Measurements from ENCODE around the gene ARSG.
"Not testable (repeated sequence)": the region's sequence is repeated elsewhere in the genome, so short reads cannot be mapped to it uniquely, and the experiment has no call there.

ARSG gene

DNA sequence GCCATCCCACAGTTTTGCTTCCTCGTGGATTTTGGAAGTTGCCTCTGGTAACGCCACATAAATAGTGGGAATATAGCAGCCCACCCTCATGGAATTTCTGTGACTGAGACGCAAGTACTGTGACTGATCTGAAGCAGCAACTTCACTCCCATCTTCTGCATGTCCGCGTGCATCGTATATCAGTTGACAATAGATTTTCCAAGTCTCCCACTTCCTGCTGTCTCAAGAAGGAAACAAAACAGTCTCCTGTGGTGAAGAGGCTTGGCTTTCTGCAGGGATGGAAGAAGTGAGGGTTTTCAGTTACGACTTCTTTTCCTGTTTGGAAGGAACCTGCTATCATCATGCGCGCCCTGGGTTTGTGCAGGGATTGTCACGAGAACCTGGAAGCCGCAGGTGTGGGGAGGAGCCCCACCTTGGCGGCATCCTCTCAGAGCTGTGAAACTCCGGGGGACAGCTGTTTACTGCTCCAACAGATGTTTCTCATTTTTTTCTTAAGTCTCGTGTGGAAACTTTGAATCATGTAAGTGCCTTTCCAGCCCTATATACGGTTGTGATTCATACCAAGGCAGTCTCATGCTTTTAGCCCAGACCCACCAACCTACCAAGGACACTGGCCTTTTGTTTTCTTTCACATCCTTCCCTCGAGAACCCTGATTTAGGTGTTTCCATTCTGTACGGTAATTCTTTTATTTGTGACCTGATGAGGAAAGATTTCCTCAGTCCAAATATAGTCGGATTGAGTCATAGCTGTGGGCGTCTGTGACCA lies 108.5 kb downstream of the ARSG start:
- FAIRE-seq, result no peak

DNA sequence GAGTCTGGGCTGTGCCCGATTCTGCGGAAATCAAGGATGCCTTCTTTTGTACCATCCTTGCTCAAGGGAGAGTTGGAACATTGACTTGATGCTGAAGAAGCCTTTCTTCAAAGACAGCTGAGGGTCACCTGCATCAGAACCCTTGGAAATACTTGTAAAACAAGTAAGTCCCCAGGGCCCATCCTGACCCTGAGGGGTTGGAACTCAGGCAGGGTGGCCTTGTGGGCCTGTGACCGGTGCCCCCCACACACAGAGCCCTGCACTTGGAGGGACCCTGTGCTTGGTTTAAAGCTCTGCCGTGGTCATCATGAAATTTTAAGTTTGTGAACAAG lies 109.1 kb downstream of the ARSG start:
- FAIRE-seq, result no peak

DNA sequence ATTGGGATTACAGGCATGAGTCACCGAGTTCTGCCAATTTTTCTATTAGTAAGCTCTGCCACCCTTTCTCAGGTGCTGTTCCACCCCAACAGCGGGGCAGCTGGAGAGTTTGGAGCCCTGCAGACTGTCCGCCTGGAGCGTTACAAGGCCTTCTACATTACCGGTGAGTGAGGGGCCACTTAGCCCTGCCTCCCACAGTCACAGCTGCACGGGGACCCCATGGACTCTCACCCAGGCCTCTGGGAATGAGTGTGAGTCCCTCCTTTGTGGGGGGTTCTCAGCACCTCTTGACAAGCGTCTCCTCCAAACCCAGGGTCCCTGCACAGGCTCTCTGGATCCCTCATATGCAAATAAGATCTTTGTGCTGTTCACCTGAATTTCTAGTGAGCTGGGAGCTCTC lies 110.0 kb downstream of the ARSG start:
- FAIRE-seq, result no peak

DNA sequence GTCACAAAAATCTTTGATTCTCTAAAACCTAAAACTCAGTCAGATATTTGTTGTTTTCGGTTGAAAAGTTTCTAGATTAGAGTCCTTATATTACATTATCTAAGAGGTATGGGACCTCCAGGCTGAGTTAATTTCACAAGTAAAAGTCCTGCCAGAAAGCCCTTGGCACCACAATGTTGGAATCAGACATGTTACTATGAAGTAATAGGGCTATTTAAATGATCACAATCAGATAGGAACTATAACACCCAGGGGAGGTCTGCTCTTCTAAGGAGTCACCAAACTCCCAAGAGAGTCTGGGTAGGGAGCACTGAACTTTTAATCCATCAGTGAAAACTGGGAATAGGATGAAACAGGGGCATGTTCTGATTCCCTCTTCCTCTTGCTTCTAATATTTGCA lies 111.8 kb downstream of the ARSG start:
- FAIRE-seq, result no peak

DNA sequence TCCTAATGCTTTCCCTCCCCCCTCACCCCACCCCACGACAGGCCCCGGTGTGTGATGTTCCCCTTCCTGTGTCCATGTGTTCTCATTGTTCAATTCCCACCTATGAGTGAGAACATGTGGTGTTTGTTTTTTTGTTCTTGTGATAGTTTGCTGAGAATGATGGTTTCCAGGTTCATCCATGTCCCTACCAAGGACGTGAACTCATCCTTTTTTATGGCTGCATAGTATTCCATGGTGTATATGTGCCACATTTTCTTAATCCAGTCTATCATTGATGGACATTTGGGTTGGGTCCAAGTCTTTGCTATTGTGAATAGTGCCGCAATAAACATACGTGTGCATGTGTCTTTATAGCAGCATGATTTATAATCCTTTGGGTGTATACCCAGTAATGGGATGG lies 112.5 kb downstream of the ARSG start:
- not testable (repeated sequence) for FAIRE-seq

DNA sequence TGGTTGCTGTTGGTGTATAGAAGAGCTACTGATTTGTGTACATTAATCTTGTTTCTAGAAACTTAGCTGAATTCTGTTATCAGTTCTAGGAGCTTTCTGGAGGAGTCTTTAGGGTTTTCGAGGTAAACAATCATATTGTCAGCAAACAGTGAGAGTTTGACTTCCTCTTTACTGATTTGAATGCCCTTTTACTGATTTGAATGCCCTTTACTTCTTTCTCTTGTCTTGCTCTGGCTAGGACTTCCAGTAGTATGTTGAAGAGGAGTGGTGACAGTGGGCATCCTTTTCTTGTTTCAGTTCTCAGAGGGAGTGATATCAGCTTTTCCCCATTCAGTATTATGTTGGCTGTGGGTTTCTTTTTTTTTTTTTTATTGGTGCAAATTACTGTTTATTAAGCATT lies 116.4 kb downstream of the ARSG start:
- not testable (repeated sequence) for FAIRE-seq

DNA sequence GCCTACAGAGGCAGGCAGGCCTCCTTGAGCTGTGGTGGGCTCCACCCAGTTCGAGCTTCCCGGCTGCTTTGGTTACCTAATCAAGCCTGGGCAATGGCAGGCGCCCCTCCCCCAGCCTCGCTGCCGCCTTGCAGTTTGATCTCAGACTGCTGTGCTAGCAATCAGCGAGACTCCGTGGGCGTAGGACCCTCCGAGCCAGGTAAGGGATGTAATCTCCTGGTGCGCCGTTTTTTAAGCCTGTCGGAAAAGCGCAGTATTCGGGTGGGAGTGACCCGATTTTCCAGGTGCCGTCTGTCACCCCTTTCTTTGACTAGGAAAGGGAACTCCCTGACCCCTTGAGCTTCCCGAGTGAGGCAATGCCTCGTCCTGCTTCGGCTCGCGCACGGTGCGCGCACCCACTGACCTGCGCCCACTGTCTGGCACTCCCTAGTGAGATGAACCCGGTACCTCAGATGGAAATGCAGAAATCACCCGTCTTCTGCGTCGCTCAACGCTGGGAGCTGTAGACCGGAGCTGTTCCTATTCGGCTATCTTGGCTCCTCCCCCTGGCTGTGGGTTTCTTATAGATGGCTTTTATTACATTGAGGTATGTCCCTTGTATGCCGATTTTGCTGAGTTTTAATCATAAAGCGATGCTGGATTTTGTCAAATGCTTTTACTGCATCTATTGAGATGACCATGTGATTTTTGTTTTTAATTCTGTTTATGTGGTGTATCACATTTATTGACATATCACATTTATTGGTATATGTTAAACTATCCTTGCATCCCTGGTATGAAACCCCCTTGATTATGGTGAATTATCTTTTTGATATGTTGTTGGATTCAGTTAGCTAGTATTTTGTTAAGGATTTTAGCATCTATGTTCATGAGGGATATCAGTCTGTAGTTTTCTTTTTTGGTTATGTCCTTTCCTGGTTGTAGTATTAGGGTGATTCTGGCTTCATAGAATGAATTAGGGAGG lies 122.6 kb downstream of the ARSG start:
- FAIRE-seq, result not testable (repeated sequence)

DNA sequence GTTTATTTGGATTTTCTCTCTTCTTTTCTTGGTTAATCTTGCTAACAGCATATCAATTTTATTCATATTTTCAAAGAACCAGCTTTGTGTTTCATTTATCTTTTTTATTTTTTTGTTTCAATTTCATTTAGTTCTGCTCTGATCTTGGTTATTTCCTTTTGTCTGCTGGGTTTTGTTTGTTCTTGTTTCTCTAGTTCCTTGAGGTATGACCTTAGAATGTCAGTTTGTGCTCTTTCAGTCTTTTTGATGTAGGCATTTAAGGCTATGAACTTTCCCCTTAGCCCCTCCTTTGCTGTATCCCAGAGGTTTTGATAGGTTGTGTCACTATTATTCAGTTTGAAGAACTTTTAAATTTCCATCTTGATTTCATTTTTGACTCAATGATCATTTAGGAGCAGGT lies 123.6 kb downstream of the ARSG start:
- not testable (repeated sequence) for FAIRE-seq

DNA sequence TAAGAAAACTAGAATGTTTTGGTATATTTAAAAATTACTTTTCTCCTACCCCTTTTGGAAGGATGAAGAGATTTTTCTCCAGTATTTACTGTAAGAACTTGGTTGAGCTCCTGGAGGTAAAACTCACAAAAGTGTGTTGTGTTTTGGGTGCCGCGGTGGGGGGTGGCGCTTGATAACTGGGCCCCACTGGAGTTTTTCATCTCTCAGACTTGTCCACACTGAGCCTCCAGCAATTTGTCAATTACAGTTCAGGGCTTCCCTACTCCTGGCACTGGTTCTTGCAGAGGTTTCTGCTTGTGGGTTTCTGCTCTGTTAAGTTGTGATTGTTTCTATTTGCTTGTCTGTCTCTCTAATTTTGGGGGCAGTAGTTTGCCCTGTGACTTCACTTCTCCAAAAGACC lies 126.0 kb downstream of the ARSG start:
- no peak for FAIRE-seq

DNA sequence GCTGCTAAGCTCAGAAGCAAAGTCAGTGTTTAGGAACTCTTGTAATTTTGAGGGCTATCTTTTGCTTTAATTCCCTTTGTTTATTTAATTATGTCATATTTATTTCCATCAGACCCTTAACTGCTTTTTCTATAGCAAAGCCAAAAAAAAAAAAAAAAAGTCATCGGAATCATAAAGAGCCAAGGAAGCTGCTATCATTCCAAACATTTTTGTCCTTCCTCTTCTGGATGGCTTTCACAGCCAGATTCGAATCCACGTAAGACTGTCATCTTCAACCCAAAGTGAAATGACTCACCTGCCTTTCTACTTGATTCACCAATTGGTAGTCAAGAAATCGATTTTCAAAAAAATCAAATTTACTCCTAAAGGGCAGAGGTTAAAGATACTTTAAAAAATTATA lies 127.6 kb downstream of the ARSG start:
- no peak for FAIRE-seq

DNA sequence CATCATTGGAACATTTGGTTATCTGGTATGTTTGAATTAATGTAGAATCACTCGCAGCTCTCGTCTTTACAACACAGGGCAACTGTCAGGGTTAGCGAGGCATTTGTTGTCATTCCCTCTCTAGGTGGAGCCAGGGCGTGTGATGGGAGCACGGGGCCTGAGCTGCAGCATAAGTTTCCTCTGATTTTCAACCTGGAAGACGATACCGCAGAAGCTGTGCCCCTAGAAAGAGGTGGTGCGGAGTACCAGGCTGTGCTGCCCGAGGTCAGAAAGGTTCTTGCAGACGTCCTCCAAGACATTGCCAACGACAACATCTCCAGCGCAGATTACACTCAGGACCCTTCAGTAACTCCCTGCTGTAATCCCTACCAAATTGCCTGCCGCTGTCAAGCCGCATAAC lies 128.8 kb downstream of the ARSG start:
- FAIRE-seq, result no peak

DNA sequence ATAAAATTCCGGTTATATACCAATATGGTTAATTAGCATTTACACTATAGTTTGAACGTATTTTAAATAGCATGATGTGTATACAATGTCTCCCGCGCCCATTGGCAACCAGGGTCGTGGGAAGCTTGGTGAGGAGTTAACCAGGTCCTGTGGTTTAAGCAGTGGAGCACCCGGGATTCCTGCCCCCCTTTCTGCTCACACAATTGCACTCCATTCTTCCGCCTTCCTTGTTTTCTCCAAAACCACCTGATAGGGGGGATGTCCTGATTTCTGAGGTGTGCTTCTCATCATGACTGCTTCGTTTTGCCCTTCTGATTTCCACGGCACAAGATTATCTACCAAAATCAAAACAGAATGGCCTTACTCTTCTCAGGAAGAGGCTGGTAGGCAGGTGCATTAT lies 130.2 kb downstream of the ARSG start:
- no peak for FAIRE-seq

DNA sequence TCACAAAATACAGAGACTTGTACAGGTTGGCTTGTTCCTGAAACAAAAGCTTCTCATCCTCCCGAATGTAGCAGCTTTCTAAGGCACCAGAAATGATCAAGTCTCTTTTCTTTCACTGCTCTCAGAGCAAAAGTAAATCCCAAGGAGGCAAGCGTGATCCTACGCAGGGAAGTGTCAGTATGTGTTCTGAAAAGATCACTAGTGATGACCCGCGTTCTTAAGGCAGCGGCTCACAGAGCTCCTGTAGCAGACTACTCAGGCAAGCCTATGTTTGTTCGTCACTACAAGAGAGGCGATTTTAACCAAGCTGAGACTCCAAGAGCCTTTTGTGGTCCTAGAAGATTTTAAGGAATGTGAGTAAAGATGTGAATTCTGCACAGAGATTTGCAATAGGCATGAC lies 131.5 kb downstream of the ARSG start:
- FAIRE-seq, result no peak

DNA sequence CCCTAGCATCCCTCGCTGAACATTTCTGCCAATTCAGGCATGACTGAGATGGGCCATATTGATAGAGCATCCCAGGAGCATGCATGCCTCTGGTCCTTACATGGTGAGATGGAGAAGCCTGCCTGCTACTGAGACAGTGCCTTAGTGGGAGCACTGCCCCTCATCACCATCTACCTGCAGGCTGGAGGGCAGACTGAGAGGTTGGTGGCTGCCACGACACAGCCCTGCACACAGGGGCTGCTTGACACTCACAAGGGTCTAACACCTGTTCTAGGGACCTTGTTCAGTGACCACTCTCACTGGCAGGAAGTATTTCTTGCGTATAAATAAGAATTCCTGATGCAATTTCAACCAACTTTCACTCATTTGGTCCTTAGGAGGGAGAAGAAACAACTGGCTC lies 132.0 kb downstream of the ARSG start:
- no peak for FAIRE-seq

DNA sequence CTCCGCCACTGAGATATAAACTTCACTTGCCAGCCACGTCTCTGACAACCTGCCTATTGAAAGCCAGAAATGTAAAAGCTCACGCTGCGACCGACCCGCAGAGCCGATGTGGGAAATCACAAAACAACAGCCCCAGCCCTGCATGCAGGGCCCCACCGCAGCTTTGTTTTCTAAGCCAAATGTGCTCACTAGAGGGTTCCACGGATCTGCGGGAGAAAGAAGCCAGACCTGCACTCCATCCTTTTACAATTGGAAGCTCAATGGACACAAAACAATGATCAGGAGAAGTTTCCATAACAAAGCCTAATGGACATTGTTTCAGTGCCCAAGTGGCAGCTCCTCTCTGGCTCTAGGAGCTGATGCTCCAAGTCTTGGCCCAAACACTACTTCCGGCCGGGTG lies 132.9 kb downstream of the ARSG start:
- no peak for FAIRE-seq

DNA sequence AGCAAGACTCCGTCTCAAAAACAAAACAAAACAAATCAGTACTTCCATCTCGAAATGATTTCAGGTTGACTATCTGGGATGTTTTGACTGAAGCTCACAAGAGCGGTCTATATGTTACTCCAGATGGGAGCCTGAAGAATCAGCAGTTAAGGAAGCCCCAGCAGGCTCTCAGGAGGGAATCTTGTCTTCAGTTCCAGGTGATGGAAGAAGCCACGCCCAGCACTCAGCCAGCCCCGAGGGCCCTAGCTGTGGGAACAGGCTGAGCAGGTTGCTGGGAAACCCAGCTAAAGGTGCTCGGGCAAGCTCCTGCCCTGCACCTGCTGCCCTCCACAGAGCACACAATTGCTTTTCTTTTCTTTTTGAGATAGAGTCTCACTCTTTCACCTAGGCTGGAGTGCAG lies 133.6 kb downstream of the ARSG start:
- FAIRE-seq, result no peak

DNA sequence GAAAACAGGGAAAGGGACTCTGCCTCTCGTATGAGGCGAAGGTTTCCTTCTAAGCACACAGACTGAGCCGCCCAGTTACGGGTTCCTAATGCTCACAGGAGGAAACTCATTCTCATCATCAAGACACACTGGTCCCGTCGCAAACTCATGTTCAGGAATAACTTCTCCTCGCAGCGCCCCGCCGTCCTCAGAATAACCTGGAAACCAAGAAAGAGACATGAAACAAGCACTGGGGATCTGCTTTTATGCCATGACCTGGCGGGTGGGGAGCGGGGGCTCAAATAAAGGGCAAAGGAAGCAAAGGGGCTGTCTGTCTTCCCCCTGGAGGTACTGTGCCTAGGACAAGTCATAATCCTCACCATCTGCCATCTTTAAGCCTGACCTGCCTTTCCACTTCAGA lies 134.7 kb downstream of the ARSG start:
- FAIRE-seq, result no peak

DNA sequence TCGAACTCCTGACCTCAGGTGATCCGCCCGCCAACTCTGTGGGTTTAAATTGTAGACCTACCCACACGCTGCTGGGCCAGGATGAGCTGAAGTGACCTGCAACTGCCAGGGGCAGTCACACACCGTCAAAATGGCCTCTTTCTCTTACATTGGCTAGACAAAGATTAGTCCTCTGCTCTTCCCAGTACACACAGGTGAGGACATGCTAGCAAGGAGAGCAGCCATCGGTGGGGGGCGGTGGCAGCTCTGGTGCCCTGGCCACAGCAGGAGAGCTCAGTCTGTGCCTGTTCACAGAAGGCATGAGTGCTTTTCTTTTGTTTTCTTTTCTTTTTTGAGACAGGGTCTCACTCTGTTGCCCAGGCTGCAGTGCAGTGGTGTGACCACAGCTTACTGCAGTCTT lies 136.3 kb downstream of the ARSG start:
- FAIRE-seq, result no peak

DNA sequence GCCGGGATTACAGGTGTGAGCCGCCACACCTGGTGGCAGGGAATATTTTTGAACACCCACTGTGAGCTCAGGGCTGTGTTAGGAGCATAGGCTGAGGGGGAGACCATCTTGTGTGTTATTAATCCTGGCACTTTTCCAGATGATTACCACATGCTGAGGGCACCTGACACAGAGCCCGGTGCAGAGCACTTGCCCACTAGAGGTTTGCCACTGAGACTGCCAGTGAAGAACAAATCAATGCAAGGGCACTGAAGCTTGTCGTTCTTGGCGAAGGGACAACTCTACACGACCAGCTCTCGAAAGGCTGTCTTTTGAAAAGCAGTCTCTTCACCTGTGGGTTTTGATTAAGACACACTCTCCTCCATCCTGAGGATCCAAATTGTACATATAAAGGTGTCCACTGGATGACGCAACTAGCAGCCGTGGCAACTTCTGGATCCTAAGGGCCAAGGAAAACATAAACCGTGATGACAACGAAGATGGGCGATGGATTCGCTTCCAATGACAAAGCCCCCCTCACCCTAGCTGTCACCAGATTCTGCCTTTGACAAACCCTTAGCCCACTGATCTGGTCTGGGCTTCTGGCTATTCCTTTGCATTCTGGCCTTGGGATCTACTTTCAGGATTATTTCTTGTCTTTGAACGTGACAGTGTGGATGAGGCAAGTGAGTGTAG lies 137.3 kb downstream of the ARSG start:
- no peak for FAIRE-seq

DNA sequence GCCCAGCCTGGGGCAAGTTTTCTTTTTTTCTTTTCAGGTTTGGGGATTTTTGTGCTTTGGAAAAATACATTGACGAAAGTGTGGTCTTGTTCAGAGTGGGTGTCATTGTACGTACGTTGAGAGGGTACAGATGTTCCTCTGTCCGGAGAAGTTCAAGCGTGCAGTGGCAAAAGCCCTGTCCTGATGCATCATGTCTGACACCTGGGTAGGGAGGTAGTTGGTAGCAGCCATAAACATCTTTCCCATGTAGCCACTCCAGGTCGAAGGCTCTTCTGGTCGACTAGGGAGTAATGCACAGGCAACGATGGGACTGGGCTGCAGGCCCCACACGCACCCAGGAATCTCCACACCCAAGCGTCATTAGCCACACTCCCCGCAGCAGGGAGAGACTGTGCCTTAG lies 138.6 kb downstream of the ARSG start:
- no peak for FAIRE-seq

DNA sequence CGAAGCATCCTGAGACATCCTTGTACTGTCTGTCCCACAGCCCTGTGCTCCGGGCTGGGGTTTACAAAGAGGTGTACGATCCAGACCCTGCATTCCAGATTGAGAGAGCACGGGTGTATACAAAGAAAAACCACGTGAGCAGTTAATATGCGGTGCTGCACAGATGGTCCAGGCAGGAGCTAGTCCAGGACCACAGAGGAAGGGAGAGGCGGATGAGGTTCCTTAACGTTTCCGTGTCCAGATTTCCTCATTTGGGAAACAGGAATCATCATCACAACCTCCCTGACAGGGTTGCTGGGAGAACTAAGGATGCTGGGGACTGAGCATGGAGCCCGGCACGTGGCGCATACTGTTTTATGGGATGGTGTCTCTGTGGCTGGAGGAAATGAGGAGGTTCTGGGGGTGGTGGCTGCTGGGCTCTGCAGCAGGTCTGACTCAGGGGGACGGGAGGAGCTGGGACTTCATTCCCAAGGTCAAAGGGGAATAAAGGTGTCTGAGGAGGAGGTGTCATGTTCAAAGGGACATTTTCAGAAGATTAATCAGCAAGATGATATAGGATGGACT lies 139.8 kb downstream of the ARSG start:
- FAIRE-seq, result no peak

DNA sequence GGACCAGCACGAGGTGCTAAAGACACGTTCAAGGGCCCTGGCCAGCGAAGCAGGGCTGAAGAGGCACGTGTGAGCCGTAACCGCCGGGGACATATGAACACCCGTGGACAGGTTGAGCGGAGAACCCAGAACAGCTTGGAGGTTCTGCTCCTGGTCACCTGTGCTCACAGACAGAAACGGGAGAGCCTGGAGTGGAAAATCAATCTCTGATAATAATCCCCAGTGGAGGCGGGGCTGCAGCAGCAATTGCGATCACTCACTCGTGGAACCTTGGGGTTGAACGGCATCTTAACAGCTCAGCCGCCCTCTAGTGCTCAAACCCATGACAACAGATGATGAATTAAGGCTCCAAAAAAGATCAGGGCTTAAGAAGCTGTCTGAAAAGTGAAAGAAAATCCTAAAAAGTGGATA lies 140.4 kb downstream of the ARSG start:
- FAIRE-seq, result no peak

DNA sequence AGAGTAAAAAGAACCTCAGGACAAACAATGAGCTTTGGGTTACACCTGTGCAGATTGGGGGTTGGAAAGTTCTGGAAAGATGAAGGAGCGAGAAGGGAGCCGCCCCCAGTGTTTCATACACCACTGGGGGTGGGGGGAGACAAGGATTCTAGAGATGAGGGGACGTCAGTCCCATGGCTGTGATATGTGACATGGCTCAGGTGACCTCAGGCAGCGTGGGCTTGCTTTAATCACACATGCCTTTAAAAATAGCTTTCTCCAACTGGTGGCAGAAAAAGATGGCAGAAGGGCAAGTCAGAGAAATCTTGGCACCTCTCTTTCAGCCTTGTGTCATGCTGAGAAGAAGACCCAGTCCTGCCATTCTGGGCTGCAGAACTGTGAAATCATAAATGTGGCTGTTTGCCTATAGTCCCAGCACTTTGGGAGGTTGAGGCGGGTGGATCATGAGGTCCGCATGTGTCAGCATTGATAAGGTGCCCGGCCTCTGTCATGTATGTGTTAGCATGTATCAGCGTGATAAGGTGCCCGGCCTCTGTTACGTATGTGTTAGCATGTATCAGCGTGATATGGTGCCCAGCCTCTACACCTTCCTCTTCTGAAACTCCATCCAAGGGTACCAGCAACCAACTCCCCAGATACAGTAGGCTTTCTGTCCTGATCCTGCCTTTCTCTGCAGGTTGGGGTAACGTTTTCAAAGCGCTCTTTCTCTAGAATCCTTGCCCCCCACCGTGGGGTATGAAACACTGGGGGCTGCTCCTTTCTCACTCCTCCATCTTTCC lies 141.0 kb downstream of the ARSG start:
- FAIRE-seq, result no peak
